ENCODE results near the gene ATP10A. TPM values are rescaled to one million over a fixed set of nuclear protein-coding genes. Genes with fewer than 3 reads are reported as not detected.

The ATP10A gene
- total and polyA plus RNA-seq, 2 of the 8 experiments (the other 6 are each of a cell fraction or from before 2014, with no cell fraction given): 2.0 to 2.8 TPM

DNA sequence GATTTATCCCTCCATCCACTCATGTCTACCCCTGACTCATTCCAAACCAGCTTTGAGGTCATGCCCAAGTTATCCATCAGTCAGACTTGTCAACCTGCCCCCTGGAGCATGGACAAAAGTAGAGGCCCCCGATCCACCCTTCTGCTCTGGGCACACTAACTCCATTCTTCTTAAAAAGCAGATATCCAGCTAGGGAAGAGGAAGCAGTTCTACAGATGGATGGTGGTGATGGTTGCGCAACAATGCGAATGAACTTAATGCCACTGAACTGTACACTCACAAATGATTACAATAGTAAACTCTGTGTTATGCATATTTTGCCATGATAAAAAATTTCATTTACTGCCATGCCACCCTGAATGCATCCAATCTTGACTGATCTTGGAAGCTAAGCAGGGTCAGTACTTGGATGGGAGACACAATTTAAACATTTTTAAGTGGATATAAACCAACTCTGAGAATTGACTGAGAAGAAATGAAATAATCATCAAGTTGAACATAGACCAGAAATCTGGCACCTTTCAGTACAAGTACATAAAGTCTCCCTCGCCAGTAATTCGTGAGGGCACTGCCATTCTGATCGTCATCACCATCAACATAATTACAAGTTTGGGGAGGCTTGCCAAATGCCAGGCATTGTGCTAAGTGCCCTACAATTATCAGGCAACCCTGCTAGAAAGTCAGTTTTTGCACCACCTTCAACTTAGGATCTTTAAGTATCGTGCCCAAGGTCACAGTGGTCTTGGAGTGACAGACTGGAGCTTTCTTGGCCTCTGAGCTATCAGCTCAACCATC is 124.8 kb downstream of the ATP10A start:
- Histone ChIP-seq H2AK5ac (ENCODE audit: low read depth, low read length) (no peak overlapping the region), H4K5ac (ENCODE audit: insufficient read length, low read depth, low read length) (no peak overlapping the region), H3K56ac (replicated peaks; ENCODE audit: insufficient read length, low read depth, low read length) (no peak overlapping the region), H3K79me2 (ENCODE audit: control insufficient read depth in 1 of 2, insufficient read depth in 2 of 2, low read length in 2 of 2) (no peaks in the 10 kb centered on the region), H3K4me3 (ENCODE audit: extremely low read depth in 1 of 4, insufficient read depth in 2 of 4, low read depth in 3 of 4, low read length in 4 of 4) (no peak overlapping the region), H3K18ac (ENCODE audit: extremely low read depth, low read length) (no peak overlapping the region), H2BK20ac (ENCODE audit: low read length) (no peak overlapping the region), H2BK15ac (ENCODE audit: low read length) (no peak overlapping the region), H3K4ac (replicated peaks; ENCODE audit: insufficient read length, low read depth, low read length) (no peak overlapping the region), H2BK12ac (ENCODE audit: low read depth, low read length) (no peak overlapping the region), H3K4me1 (replicated peaks in 1 of 4; ENCODE audit: control insufficient read depth in 3 of 4, insufficient read depth in 4 of 4, low read length in 3 of 4) (no peaks in the 10 kb centered on the region), H4K91ac (replicated peaks; ENCODE audit: insufficient read length, low read length) (no peak overlapping the region), H3K4me2 (ENCODE audit: insufficient read depth in 1 of 2, low read depth in 2 of 2, low read length in 2 of 2) (no peak overlapping the region), H2BK120ac (replicated peaks; ENCODE audit: low read depth, low read length) (no peak overlapping the region), H4K20me1 (replicated peaks in 1 of 2; ENCODE audit: control insufficient read depth in 1 of 2, insufficient read depth in 2 of 2, low read length in 2 of 2) (no peaks in the 10 kb centered on the region), H3K79me1 (ENCODE audit: low read depth, low read length) (no peaks in the 10 kb centered on the region), H2BK5ac (ENCODE audit: low read depth, low read length) (no peak overlapping the region), H3K27ac (ENCODE audit: low read depth, low read length) (no peak overlapping the region), H2AFZ (ENCODE audit: low read length) (no peak overlapping the region), H3K9me3 (ENCODE audit: insufficient read depth in 2 of 2, low read depth in 1 of 2, low read length in 1 of 2) (no peaks in the 10 kb centered on the region), H3K23me2 (ENCODE audit: low read depth, low read length) (no peaks in the 10 kb centered on the region), H3K9ac (replicated peaks in 1 of 4; ENCODE audit: extremely low read depth in 1 of 4, low read depth in 3 of 4, low read length in 3 of 4) (no peak overlapping the region), H4K8ac (ENCODE audit: extremely low read depth, insufficient read depth, low read length) (no peak overlapping the region), H3K23ac (ENCODE audit: insufficient read length) (no peak overlapping the region), H3K14ac (ENCODE audit: insufficient read length) (no peak overlapping the region), H3K36me3 (ENCODE audit: control insufficient read depth in 2 of 4, insufficient read depth in 4 of 4, low read length in 3 of 4) (no peaks in the 10 kb centered on the region), H3K27me3 (replicated peaks in 1 of 4; ENCODE audit: control insufficient read depth in 3 of 4, extremely low read depth in 1 of 4, insufficient read depth in 3 of 4, low read length in 3 of 4) (no peaks in the 10 kb centered on the region)
- DNase-seq (ENCODE audit: low read depth in 1 of 2, low spot score in 2 of 2) (no peak), FAIRE-seq (no peak)
- WGBS, 2 experiments (ENCODE audit: extremely low coverage in 1 of 2, insufficient coverage in 1 of 2, insufficient read length in 1 of 2, insufficient replicate concordance in 2 of 2, low coverage in 1 of 2, low lambda C conversion rate in 2 of 2, missing lambda C conversion rate in 1 of 2): 90% methylated on average over 7 of the region's 7 CpGs; no CpG with 5 or more reads in 1 of the 2 experiments
- ChIA-PET CTCF (ENCODE audit: partially characterized antibody) (interaction anchor here (0.6 to 2.5 kb wide), 5 partner anchors 13 to 237 kb away, joined by 3 to 9 read pairs (median 3); no protein-coding TSS in a partner anchor), POLR2A (ENCODE audit: partially characterized antibody) (no interaction called here)
- TF ChIP-seq CEBPB (IDR thresholded peaks at IDR 0.05; ENCODE audit: low read depth, low read length): peak; percentile 91
- no peak for TF ChIP-seq TEAD4 (IDR thresholded peaks at IDR 0.05; ENCODE audit: low read depth, low read length)

All from H1 (cell line).